ENCODE results near the gene PLS1. TPM values are rescaled to one million over a fixed set of nuclear protein-coding genes. Genes with fewer than 3 reads are reported as not detected.
A peak's percentile ranks its signal among the peaks of the same experiment; 100 is the strongest.
"Not testable (repeated sequence)": the region's sequence is repeated elsewhere in the genome, so short reads cannot be mapped to it uniquely, and the experiment has no call there.

The PLS1 gene
- total RNA-seq, 2 experiments from 2014 or later: 5.1 to 5.4 TPM

DNA sequence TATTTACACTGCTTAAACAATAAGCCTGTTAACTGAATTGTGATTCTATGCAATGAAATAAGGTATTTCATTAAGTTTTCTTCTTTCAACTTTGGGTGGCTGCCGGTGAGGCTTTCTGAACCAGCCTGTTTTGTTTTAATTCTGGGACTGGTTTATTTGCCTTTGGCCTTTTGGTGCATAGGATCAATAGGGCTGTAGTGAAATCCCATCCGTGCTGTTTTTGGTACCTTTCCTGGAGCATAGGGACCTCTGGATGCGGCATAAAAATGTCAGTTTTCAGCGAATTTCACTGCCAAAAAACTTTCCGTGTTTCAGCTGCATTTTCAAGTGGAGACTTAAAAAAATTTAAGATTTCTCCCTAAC lies 514 bp downstream of the PLS1 start:
- peaks cover 16% of the 10 kb centered on the region for H3K4me1 Mint-ChIP-seq
- peak overlapping the region; percentile 90 for H3K27ac Mint-ChIP-seq
- peak overlapping the region; percentile 92 for H3K4me3 Mint-ChIP-seq
- ChIA-PET POLR2A (interaction anchor here (1.6 kb wide), 1 partner anchor 18 kb away, joined by 7 read pairs; the partner anchor contains the start of gene ATR), CTCF (no interaction called here)
- no peaks in the 10 kb centered on the region for H3K9me3 Mint-ChIP-seq (ENCODE audit: low read depth)
- ATAC-seq (no peak), DNase-seq (no peak)
- no peaks in the 10 kb centered on the region for H3K36me3 Mint-ChIP-seq (ENCODE audit: low read depth)
- no peaks in the 10 kb centered on the region for H3K27me3 Mint-ChIP-seq
- intact Hi-C loops (cut with DNase I, micrococcal nuclease): loop anchor here (1.0 kb wide), 4 partner anchors 18 to 405 kb away; partner anchors contain the start of genes ATR (in 2 of the 2), TRPC1 (in 1 of the 2) and U2SURP (in 1 of the 2)

DNA sequence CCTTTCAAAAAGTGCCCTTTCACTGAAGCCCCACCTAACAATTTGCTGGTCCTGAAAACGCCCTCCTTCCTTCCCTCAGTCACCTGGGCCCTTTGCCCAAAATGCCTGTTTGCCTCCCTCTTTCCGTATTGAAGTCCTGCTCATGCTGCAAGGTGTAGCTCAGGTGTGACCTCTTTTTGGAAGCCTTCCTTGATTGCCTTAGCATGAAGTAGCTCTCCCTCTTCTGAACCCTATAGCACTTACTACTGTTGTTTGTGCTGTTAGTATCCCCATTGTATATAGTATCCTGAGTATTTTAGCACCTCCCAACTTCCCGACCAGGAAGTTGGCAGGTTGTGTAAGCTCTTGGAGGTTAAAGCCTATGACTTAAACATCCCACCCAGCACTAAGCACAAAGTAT lies 1.7 kb downstream of the PLS1 start:
- H3K27ac Mint-ChIP-seq: no peak overlapping the region
- DNase-seq (no peak), ATAC-seq (no peak)
- H3K9me3 Mint-ChIP-seq (ENCODE audit: low read depth): no peaks in the 10 kb centered on the region
- no peak overlapping the region for H3K4me3 Mint-ChIP-seq
- no peaks in the 10 kb centered on the region for H3K27me3 Mint-ChIP-seq
- ChIA-PET POLR2A (interaction anchor here (1.2 kb wide), 1 partner anchor 19 kb away, joined by 4 read pairs; the partner anchor contains the start of gene ATR), CTCF (interaction anchor here (1.1 to 1.7 kb wide), 2 partner anchors 11 to 22 kb away, joined by 3 to 5 read pairs; no protein-coding TSS in a partner anchor)
- intact Hi-C loops (cut with DNase I, micrococcal nuclease): no loop called here
- H3K36me3 Mint-ChIP-seq (ENCODE audit: low read depth): no peaks in the 10 kb centered on the region
- H3K4me1 Mint-ChIP-seq: peaks cover 16% of the 10 kb centered on the region

- H3K36me3 Mint-ChIP-seq (ENCODE audit: low read depth): no peaks in the 10 kb centered on the region
- POLR2A ChIA-PET: no interaction called here
Measured at GRCh38 chr3:142601713-142602112, 5.5 kb downstream of the PLS1 start.

DNA sequence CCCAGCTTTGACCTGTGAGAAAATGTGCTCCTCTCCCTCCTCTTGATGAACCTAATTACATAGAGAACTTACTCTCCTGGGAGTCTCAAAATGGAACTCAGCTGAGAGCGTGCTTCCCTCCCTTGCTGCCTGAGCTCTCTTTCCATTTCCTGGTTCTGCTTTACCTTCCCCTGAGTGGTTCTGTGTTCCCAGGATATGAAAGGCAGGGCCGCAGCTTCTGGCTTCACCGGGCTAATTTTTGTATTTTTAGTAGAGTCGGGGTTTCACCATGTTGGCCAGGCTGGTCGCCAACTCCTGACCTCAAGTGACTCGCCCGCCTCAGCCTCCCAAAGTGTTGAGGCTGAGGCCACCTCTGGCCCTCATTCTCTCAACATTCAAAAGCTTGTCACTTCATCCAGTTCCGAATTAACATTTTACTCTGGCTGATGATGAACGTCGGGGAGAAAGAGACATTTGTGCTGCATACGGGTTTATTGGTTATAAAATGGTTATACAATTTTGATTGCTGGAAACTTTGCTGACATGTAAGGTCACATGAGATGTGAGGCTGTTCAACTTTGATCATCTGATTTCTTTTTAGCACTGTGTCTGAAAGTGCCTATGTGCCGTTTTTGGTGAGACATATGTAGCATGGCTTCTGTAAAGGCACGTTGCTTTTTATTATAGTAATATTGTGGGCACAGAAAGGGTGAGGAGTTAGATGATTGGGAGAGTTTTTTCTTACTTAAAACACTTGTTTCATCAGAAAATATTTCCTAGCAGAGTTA lies 6.6 kb downstream of the PLS1 start:
- POLR2A ChIA-PET: no interaction called here
- H3K4me1 Mint-ChIP-seq: peaks cover 2% of the 10 kb centered on the region
- no peak overlapping the region for H3K4me3 Mint-ChIP-seq
- H3K27ac Mint-ChIP-seq: no peak overlapping the region
- intact Hi-C loops (cut with DNase I, micrococcal nuclease): loop anchor here (5.0 to 10.0 kb wide), 2 partner anchors 62 to 1034 kb away; no protein-coding TSS in a partner anchor
- H3K27me3 Mint-ChIP-seq: no peaks in the 10 kb centered on the region
- no peaks in the 10 kb centered on the region for H3K36me3 Mint-ChIP-seq (ENCODE audit: low read depth)
- no peak for ATAC-seq
- no peak for DNase-seq
- CTCF ChIA-PET: interaction anchor here (0.6 kb wide), 1 partner anchor 82 kb away, joined by 3 read pairs; no protein-coding TSS in a partner anchor
- H3K9me3 Mint-ChIP-seq (ENCODE audit: low read depth): no peaks in the 10 kb centered on the region

More at GRCh38 chr3:142601713-142602112, 5.5 kb downstream of the PLS1 start:
- intact Hi-C loops (cut with DNase I, micrococcal nuclease): loop anchor here (5.0 to 10.0 kb wide), 2 partner anchors 63 to 1036 kb away; no protein-coding TSS in a partner anchor
- CTCF ChIA-PET: no interaction called here
- no peak overlapping the region for H3K4me3 Mint-ChIP-seq
- H3K4me1 Mint-ChIP-seq: peaks cover 11% of the 10 kb centered on the region
- DNase-seq: no peak
- no peaks in the 10 kb centered on the region for H3K27me3 Mint-ChIP-seq
- no peak overlapping the region for H3K27ac Mint-ChIP-seq
- ATAC-seq: no peak
- H3K9me3 Mint-ChIP-seq (ENCODE audit: low read depth): no peaks in the 10 kb centered on the region

GRCh38 chr3:142603386-142603705 lies 7.2 kb downstream of the PLS1 start:
- ATAC-seq; H3K4me1 Mint-ChIP-seq; H3K27me3 Mint-ChIP-seq; H3K27ac Mint-ChIP-seq; H3K36me3 Mint-ChIP-seq (ENCODE audit: low read depth); H3K4me3 Mint-ChIP-seq; DNase-seq; POLR2A ChIA-PET; H3K9me3 Mint-ChIP-seq (ENCODE audit: low read depth): not testable (repeated sequence)
- CTCF ChIA-PET: interaction anchor here (0.6 kb wide), 1 partner anchor 82 kb away, joined by 3 read pairs; no protein-coding TSS in a partner anchor
- intact Hi-C loops (cut with DNase I, micrococcal nuclease): loop anchor here (5.0 to 10.0 kb wide), 2 partner anchors 61 to 1034 kb away; no protein-coding TSS in a partner anchor

DNA sequence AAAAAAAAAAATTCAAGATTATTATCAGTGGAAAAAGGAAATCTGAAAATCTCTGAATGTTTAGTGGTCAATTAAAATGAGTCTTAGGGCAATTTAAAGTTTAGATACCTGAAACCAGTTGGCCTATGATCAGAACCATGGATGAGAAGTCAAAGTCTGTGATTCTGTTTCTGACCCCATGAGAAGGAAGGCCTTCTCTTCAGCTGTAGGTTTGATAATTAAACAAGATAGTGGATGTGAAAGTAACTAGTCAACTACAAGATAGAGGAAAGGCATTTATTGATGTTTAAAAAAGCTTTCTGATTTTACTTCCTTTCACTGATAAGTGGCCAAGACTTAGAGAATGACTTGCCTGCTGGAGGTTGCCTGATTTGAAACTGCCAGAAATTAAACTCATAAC lies 8.7 kb downstream of the PLS1 start:
- ChIA-PET CTCF (interaction anchor here (0.6 kb wide), 1 partner anchor 16 kb away, joined by 3 read pairs; no protein-coding TSS in a partner anchor), POLR2A (no interaction called here)
- Mint-ChIP-seq H3K27me3 (no peaks in the 10 kb centered on the region), H3K4me1 (no peaks in the 10 kb centered on the region), H3K27ac (no peak overlapping the region), H3K4me3 (no peak overlapping the region), H3K9me3 (ENCODE audit: low read depth) (no peaks in the 10 kb centered on the region), H3K36me3 (ENCODE audit: low read depth) (no peaks in the 10 kb centered on the region)
- intact Hi-C loops (cut with DNase I, micrococcal nuclease): loop anchor here (5.0 to 10.0 kb wide), 2 partner anchors 60 to 1032 kb away; no protein-coding TSS in a partner anchor
- ATAC-seq: no peak
- DNase-seq: no peak

- ChIA-PET POLR2A (no interaction called here), CTCF (interaction anchor here (1.2 to 1.7 kb wide), 3 partner anchors 11 to 22 kb away, joined by 4 to 5 read pairs (median 4); no protein-coding TSS in a partner anchor)
- H3K27me3 Mint-ChIP-seq: no peaks in the 10 kb centered on the region
- no peak for DNase-seq
- ATAC-seq: no peak
- intact Hi-C loops (cut with DNase I, micrococcal nuclease): loop anchor here in 1 of 2 experiments (10.0 kb wide), 1 partner anchor 56 kb away; no protein-coding TSS in a partner anchor
- no peaks in the 10 kb centered on the region for H3K36me3 Mint-ChIP-seq (ENCODE audit: low read depth)
- no peaks in the 10 kb centered on the region for H3K4me1 Mint-ChIP-seq
- H3K9me3 Mint-ChIP-seq (ENCODE audit: low read depth): no peaks in the 10 kb centered on the region
- H3K27ac Mint-ChIP-seq: no peak overlapping the region
- no peak overlapping the region for H3K4me3 Mint-ChIP-seq
Measured at GRCh38 chr3:142608631-142609030, 12.4 kb downstream of the PLS1 start.

DNA sequence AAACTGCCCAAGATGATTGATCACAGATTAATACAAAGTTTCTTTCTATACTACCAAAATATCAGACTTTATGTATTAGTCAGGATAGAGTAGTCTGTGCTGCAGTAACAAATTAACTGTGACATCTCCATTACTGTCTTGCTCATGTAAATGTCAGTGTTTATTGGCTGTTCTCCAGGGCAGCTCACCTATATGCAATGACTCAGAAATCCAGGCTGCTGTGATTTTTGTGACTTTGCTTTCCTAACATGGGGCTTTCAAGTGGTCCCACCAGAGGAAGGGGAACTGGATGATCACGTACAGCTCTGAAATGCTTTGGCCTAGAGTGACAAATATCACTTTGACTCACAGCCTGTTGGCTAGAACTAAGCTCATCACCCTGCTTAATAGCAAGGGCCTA lies 12.9 kb downstream of the PLS1 start:
- Mint-ChIP-seq H3K9me3 (ENCODE audit: low read depth) (no peaks in the 10 kb centered on the region), H3K4me3 (no peak overlapping the region), H3K27ac (no peak overlapping the region), H3K4me1 (no peaks in the 10 kb centered on the region), H3K27me3 (no peaks in the 10 kb centered on the region), H3K36me3 (ENCODE audit: low read depth) (no peaks in the 10 kb centered on the region)
- no peak for DNase-seq
- peak; percentile 44 for ATAC-seq
- ChIA-PET CTCF (interaction anchor here (0.9 to 1.7 kb wide), 3 partner anchors 11 to 42 kb away, joined by 3 to 5 read pairs (median 3); no protein-coding TSS in a partner anchor), POLR2A (no interaction called here)
- intact Hi-C loops (cut with DNase I, micrococcal nuclease): loop anchor here in 1 of 2 experiments (10.0 kb wide), 1 partner anchor 56 kb away; no protein-coding TSS in a partner anchor

- DNase-seq (no peak), ATAC-seq (no peak)
- Mint-ChIP-seq H3K4me1 (no peaks in the 10 kb centered on the region), H3K27ac (no peak overlapping the region), H3K36me3 (ENCODE audit: low read depth) (no peaks in the 10 kb centered on the region), H3K27me3 (no peaks in the 10 kb centered on the region), H3K9me3 (ENCODE audit: low read depth) (no peaks in the 10 kb centered on the region), H3K4me3 (no peak overlapping the region)
- ChIA-PET CTCF (interaction anchor here (1.2 kb wide), 1 partner anchor 374 kb away, joined by 3 read pairs; no protein-coding TSS in a partner anchor), POLR2A (no interaction called here)
- intact Hi-C loops (cut with DNase I, micrococcal nuclease): no loop called here
Measured at GRCh38 chr3:142611206-142611605, 15.0 kb downstream of the PLS1 start.

- Mint-ChIP-seq H3K9me3 (ENCODE audit: low read depth) (no peaks in the 10 kb centered on the region), H3K4me1 (no peaks in the 10 kb centered on the region), H3K4me3 (no peak overlapping the region), H3K36me3 (ENCODE audit: low read depth) (no peaks in the 10 kb centered on the region), H3K27ac (no peak overlapping the region), H3K27me3 (no peaks in the 10 kb centered on the region)
- ChIA-PET POLR2A (no interaction called here), CTCF (no interaction called here)
- ATAC-seq (no peak), DNase-seq (no peak)
- intact Hi-C loops (cut with DNase I, micrococcal nuclease): no loop called here
Measured at GRCh38 chr3:142613491-142613890, 17.3 kb downstream of the PLS1 start.

DNA sequence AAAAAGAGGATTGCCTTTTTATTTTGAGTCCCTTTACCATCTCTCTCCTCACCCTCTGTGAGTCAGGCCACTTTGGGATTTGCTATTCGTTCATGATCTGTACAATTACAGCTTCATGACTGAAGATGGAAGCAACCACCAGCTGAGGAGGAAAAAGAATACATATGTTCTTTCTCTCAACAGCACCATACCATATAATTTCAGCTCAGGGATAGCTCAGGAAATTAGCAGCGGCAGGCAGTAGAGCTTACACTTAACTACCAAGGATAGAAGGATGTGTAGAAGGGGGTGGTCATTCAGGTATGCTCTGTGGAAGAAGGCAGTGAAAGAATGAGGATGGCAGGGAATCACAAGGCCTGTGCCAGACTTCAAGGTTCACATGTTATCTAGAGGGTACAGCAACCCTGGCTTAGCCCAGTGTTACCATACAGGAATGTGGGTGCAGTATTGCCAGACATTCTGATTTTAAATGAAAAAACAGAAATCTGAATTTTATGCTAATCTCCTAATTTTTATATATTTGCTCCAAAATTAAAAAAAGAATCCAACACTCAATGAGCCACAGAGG lies 17.9 kb downstream of the PLS1 start:
- no peaks in the 10 kb centered on the region for H3K36me3 Mint-ChIP-seq (ENCODE audit: low read depth)
- H3K27ac Mint-ChIP-seq: no peak overlapping the region
- ATAC-seq (no peak), DNase-seq (no peak)
- H3K9me3 Mint-ChIP-seq (ENCODE audit: low read depth): no peaks in the 10 kb centered on the region
- H3K27me3 Mint-ChIP-seq: no peaks in the 10 kb centered on the region
- no peak overlapping the region for H3K4me3 Mint-ChIP-seq
- ChIA-PET CTCF (no interaction called here), POLR2A (no interaction called here)
- H3K4me1 Mint-ChIP-seq: no peaks in the 10 kb centered on the region
- intact Hi-C loops (cut with DNase I, micrococcal nuclease): no loop called here

Measured in activated CD4-positive, alpha-beta T cell treated with anti-CD3 and anti-CD28 coated beads for 36 hours (primary cell).